T-cell (primary cell): ENCODE measurements around the gene SLC29A3. TPM values are rescaled to one million over a fixed set of nuclear protein-coding genes. Genes with fewer than 3 reads are reported as not detected.

Source experiments
- ATAC-seq, 4 experiments: fragments of 200-7000 bp in 3 of 4; fragments of 150-1000 bp in 1 of 4; cut with Tn5 transposase; replicated peaks in 1 of 4; 1 replicate in 3 of 4; 2 replicates in 1 of 4; pipeline ENCODE4 v1.10.0; 2021; ENCODE audit warnings: moderate library complexity in 3 of 4, mild to moderate bottlenecking in 2 of 4, moderate number of reproducible peaks in 1 of 4
- CTCF ChIA-PET, 2 donors: fragments of 300-600 bp; sonication (Branson Sonifier 250); formaldehyde crosslinking; loops; one replicate each; lab custom pipeline; 2022; ENCODE audit warnings: antibody characterized with exemption in 2 of 2; lab: Charles Lee
- POLR2A ChIA-PET, 2 donors: fragments of 300-600 bp; sonication (Branson Sonifier 250); formaldehyde crosslinking; loops; one replicate each; lab custom pipeline; 2022; ENCODE audit warnings: antibody characterized with exemption in 2 of 2; lab: Charles Lee
- DNase-seq, 35 experiments: peaks; one replicate each; pipeline versions ENCODE4 v3.0.0 to v3.0.0-alpha.2; 2013 to 2023
- H3K27ac ChIP-seq: one replicate; pipeline ENCODE4 v1.5.1; 2013; ENCODE audit warnings: low read length
- H3K27me3 ChIP-seq, 2 experiments: replicated peaks in 1 of 2; 1 replicate in 1 of 2; 2 replicates in 1 of 2; pipeline versions ENCODE4 v1.6.1 to v1.7.0; 2013; ENCODE audit warnings: low read length in 1 of 2, mixed read lengths in 1 of 2; ENCODE audit not compliant: control insufficient read depth in 2 of 2, insufficient read depth in 2 of 2; ENCODE audit errors: extremely low read depth in 1 of 2
- H3K36me3 ChIP-seq, 2 donors: 1 replicate in 1 of 2; 2 replicates in 1 of 2; pipeline versions ENCODE4 v1.6.1 to v1.7.0; 2013; ENCODE audit warnings: low read length in 1 of 2; ENCODE audit not compliant: control insufficient read depth in 2 of 2, insufficient read depth in 1 of 2; ENCODE audit errors: extremely low read depth in 1 of 2
- H3K4me1 ChIP-seq, 2 experiments: 1 replicate in 1 of 2; 2 replicates in 1 of 2; pipeline versions ENCODE4 v1.6.1 to v1.7.0; 2013; ENCODE audit warnings: low read length in 2 of 2, mixed read lengths in 1 of 2; ENCODE audit not compliant: insufficient read depth in 2 of 2, control insufficient read depth in 1 of 2; ENCODE audit errors: extremely low read depth in 1 of 2
- H3K4me3 ChIP-seq, 2 donors: 1 replicate in 1 of 2; 2 replicates in 1 of 2; pipeline versions ENCODE4 v1.5.1 to v1.7.0; 2013; ENCODE audit warnings: mild to moderate bottlenecking in 2 of 2, low read length in 1 of 2, moderate library complexity in 1 of 2; ENCODE audit not compliant: control insufficient read depth in 1 of 2; ENCODE audit errors: extremely low read depth in 1 of 2
- H3K9me3 ChIP-seq: 2 replicates; pipeline ENCODE4 v1.7.0; 2013
- H3K27ac Mint-ChIP-seq, 2 donors: one replicate each; pipeline ENCODE4 v1.8.0; 2020 to 2021; ENCODE audit warnings: mild to moderate bottlenecking in 2 of 2, mixed read lengths in 2 of 2
- H3K27me3 Mint-ChIP-seq, 2 donors: one replicate each; pipeline ENCODE4 v1.8.0; 2021 to 2022; ENCODE audit warnings: mixed read lengths in 2 of 2
- H3K36me3 Mint-ChIP-seq: one replicate; pipeline ENCODE4 v1.8.0; 2021; ENCODE audit warnings: mixed read lengths
- H3K4me1 Mint-ChIP-seq, 3 donors: one replicate each; pipeline ENCODE4 v1.8.0; 2020 to 2022; ENCODE audit warnings: mixed read lengths in 3 of 3, mild to moderate bottlenecking in 1 of 3
- H3K4me3 Mint-ChIP-seq, 3 donors: one replicate each; pipeline ENCODE4 v1.8.0; 2020 to 2022; ENCODE audit warnings: mild to moderate bottlenecking in 3 of 3, mixed read lengths in 3 of 3, moderate library complexity in 3 of 3
- H3K9me3 Mint-ChIP-seq, 3 donors: one replicate each; pipeline ENCODE4 v1.8.0; 2020 to 2022; ENCODE audit warnings: mixed read lengths in 3 of 3
- WGBS: methylation state at CpG from one replicate; pipeline ENCODE4 v1.1.5; 2013; ENCODE audit warnings: missing lambda C conversion rate; ENCODE audit not compliant: insufficient coverage; 5-methylcytosine and 5-hydroxymethylcytosine counted together
- total RNA-seq, 35 experiments: library from RNA in 6 of 35; stranded (reverse) in 6 of 35; fragments of 120-200 nt in 1 of 35; gene quantifications; one replicate each; pipeline versions ENCODE4 v1.2.1 to v1.2.4 and lab custom pipeline; 2013 to 2026

The SLC29A3 gene
- total RNA-seq, 5 donors from 2014 or later (not counting 1 experiment from before 2014, with no cell fraction given), result 3.3 to 8.8 (median 6.5) TPM

DNA sequence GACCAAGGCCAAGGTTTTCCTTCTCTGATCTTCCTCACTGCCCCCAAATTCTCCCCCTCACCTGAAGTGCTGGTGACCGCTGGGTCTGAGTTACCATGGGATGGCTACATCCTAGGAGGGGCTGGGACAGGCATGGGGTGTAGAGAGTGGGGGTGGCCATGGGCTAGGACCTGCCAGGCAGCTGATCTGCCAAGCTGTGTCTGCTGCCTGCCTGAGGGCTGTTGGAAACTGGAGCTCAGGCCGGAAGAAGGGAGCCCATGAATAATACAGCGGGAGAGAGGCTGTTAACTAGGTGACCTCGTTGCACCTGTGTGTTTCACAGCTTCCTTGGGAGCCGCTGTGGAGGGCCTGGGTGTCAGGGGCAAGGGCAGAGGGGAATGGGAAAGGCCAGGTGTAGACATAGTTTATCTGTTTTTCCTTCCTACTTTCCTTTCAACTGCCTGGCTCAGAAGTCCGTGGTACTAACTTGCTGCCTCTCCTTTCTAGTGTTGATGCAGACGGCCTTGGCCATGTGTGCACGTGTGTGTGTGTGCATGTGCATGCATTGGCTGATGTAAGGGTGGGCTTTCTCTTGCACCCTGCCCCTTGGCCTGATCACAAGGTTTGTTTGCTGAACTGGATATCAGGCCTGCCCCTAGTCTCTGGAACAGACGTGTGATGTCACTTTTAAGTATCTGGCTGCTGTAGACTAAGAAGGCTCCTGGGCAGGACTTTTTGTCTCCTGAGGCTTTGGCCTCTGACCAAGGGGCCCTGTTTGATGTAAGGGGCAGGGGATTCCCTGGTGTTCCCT is 89.6 kb downstream of the SLC29A3 start:
- Histone ChIP-seq H3K27ac (no peak overlapping the region), H3K27me3 (peaks cover 0 to 20% of the 10 kb centered on the region in 2 experiments), H3K9me3 (no peaks in the 10 kb centered on the region), H3K36me3 (no peaks in the 10 kb centered on the region), H3K4me1 (no peaks in the 10 kb centered on the region), H3K4me3 (no peak overlapping the region)
- H3K4me1 Mint-ChIP-seq, result no peaks in the 10 kb centered on the region
- WGBS, result 77% methylated on average over 5 of the region's 9 CpGs
- no peaks in the 10 kb centered on the region for H3K36me3 Mint-ChIP-seq
- ATAC-seq (no peak), DNase-seq (peak in 1 of 35 experiments; percentile 4)
- peaks cover 3 to 13% (median 12%) of the 10 kb centered on the region in 3 donors for H3K9me3 Mint-ChIP-seq
- CTCF ChIA-PET, result no interaction called here
- H3K27me3 Mint-ChIP-seq, result peaks cover 3 to 9% of the 10 kb centered on the region in 2 donors
- H3K4me3 Mint-ChIP-seq, result no peak overlapping the region
- H3K27ac Mint-ChIP-seq, result no peak overlapping the region
- POLR2A ChIA-PET, result no interaction called here

DNA sequence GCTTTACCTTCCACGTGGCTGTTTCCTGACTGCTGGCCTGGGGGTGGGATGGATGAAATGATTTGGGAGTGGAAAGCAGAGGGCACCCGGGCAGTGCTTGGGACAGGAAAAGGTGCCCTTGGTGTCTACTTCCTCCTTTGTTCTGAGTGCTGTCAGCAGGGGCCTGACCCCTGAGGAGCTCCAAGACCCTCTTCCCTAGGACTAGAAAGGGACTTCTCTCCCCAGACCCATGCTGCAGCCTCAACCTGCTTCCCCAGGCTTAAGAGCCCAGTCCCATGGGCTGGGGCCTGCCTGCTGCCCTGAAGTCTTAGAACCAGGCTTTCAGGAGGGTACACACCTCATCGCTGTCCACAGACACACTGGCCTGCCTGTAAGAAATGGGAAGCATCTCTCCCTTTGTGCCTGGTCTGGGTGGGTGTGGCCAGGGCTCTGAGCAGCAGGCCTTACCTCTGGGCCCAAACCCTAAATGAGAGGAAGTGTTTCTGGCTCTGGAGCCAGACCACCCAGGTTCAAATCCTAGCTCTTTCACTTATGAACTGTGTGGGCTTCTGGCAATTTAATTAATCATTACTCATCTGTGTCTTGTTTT is 90.6 kb downstream of the SLC29A3 start:
- ChIA-PET POLR2A (no interaction called here), CTCF (no interaction called here)
- Histone ChIP-seq H3K27ac (no peak overlapping the region), H3K4me3 (no peak overlapping the region), H3K4me1 (no peaks in the 10 kb centered on the region), H3K9me3 (peaks cover 2% of the 10 kb centered on the region), H3K27me3 (peaks cover 0 to 20% of the 10 kb centered on the region in 2 experiments), H3K36me3 (no peaks in the 10 kb centered on the region)
- DNase-seq (peak in 1 of 35 experiments; percentile 20), ATAC-seq (no peak)
- Mint-ChIP-seq H3K27ac (no peak overlapping the region), H3K4me1 (no peaks in the 10 kb centered on the region), H3K4me3 (no peak overlapping the region), H3K9me3 (peaks cover 3 to 14% (median 13%) of the 10 kb centered on the region in 3 donors), H3K36me3 (no peaks in the 10 kb centered on the region), H3K27me3 (peaks cover 3 to 9% of the 10 kb centered on the region in 2 donors)
- WGBS, result 61% methylated on average over 2 of the region's 3 CpGs

Other genes with a start within 250 kb of the SLC29A3 start
- gene UNC5B, start 106.7 kb upstream of the SLC29A3 start, total RNA-seq, result under 1 TPM in 4 of 5 donors, not detected in 1; 0.08 to 0.19 (median 0.12) TPM
- gene CDH23, start 77.7 kb downstream of the SLC29A3 start, total RNA-seq, result 10 to 100 TPM in 1 of 5 donors, 1 to 10 TPM in 4; 2.6 to 21.4 (median 3.0) TPM